DOHH2 (cell line): ENCODE measurements around the gene KLK5.

ENCODE experiments used
- CTCF ChIP-seq: fragments of 200-600 bp; sonication (generic); IDR thresholded peaks from one replicate; pipeline ENCODE4 v1.5.1; 2014; ENCODE audit warnings: antibody characterized with exemption, mild to moderate bottlenecking, low read depth, low read length; ENCODE audit not compliant: poor library complexity, severe bottlenecking
- EZH2phosphoT487 ChIP-seq: fragments of 200-600 bp; sonication (generic); IDR thresholded peaks from 2 replicates; pipeline ENCODE4 v1.6.1; 2017; ENCODE audit warnings: borderline replicate concordance, mild to moderate bottlenecking, antibody characterized with exemption, low read length, moderate library complexity, mixed read lengths

GRCh38 chr19:50978772-50979390 is 26.0 kb upstream of the KLK5 start:
- TF ChIP-seq CTCF (no peak), EZH2phosphoT487 (no peak)
